HG03196 (cell line): ENCODE results near the gene NCKAP5.

ENCODE experiments used
- ATAC-seq: cut with Tn5 transposase; IDR thresholded peaks from one replicate; pipeline ENCODE4 v1.9.1; 2021; ENCODE audit not compliant: unreplicated experiment

The NCKAP5 gene

DNA sequence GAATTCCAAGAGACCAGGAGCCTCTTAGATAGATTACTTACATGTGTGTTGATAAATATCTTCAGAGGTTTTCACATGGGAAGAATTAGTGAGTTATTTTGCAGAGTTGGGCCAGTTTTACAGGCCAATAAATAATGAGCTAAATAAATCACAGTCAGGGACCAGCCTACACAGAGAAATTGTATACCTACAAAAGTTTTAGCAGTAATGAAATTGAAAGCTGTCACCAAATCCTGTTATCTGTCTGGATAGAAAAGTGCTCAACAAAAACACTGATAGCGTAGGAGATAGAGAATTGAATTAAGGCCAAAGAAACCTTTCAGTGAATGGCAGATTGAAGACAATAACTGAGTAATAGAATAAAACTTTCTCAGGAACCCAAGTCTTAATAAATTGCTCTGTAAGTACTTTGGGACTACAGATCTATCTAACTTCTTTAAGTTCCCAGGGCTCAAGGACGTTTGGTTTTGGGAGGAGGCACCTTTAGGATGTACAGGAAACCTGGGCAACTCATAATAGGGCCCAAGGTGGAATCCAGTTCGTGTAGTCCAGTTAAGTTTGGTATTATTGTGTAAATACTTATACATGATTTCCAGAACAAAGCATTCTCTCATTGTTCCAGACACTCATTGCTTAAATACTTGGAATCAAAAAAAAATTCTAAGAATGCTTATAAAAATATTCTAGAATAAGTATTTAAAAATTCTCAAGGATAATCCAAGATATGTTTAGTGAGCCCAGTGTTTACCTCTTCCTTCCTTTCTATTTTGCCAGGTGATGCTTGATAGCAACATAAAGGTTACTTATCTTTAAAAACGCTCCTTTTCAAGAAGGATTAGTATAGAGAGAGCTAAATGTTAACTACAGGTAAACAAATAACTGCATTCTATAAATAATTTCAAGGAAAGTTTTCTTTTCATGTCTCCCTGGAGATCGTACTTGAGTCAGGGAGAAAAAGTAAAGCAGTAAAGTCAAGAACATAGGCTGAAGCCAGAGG, 134.5 kb downstream of the NCKAP5 start:
- ATAC-seq = no peak

DNA sequence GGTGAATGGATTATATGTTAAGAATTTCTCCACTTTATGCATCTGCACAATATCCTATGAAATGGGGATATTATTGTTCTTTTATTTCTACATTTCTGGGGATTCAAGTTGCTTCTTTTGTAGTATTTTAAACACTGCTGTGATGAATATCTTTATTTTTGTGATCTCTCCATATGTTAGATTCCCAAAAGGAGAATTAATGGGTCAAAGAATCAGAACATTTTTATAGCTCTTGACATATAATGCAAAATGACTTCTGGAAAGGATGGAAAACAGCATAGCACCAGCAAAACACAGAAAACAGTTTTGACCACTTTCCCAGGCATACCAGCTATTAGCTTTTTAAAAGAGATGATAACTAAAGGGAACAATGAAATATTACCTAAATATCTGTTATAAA, 135.5 kb downstream of the NCKAP5 start:
- ATAC-seq = no peak

DNA sequence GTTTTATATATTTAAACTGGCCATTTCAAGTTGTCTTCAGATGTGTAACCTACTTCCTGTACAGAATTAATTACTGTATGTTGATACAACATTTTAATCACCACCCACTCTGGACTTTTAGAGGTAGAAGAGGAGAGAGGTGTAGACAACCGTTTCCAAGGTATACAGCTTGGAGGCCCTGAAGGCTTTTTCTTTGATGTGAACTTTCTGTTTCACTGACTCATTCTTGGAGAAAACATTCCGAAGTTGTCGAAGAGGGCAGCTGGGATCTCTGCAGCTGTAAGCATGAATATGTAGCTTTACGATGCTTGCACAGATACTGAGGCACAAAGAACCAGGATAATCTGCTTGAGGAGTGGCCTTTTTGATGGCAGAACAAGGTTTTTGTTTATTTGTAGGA, 137.0 kb downstream of the NCKAP5 start:
- ATAC-seq = no peak

DNA sequence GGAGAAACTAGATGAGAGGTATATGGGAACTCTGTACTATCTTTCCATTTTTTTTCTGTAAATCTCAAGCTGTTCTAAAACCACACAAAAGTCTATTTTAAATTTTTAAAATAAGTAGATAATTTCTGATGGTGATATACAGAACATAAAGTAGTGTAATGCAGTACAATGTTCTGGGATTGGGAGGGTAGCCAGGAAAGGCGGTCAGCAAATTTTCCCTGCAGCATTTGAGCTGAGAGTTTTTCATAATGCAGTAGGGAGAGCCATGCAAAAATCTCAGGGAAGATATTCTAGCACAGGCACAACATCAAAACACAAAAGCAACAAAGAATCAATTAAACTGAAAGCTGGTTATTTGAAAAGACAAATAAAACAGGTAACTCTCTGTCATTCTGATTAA, 141.5 kb downstream of the NCKAP5 start:
- ATAC-seq = no peak

DNA sequence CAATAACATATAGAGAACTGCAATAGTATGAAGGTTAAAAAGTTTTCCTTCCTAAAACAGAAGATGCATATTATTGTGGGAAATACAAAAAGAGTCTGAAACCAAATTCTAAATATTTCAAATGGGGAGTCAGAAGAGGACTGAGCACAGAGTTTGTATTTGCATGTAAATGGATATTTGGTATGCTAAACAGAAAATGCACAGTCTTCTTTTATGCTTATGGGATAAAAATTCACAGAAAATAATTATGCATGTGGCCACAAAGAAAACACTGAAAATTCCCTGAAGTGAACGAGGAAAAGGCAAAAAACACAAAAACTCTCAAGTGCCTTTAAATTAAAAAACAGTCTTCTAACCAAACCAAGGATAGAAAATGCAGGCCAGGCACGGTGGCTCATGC, 142.7 kb downstream of the NCKAP5 start:
- no peak for ATAC-seq

DNA sequence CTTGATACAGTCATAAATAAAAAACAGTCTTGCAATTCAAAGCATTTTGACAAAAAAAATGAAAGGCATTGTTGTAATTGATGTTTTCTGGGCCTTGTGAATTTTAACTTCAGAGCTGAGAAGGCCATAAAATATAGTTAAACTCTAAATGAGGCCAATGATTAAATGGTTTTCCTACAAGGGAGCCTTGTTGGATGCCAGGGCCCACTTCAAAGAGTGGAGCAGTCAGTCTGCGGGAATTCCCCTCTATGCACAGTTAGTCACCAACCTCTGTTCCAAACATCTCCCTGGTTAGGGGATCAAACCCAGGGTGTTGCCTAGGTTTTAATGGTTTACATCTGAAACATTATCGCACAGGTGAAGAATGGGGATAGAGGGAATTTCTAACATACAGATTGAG, 143.4 kb downstream of the NCKAP5 start:
- ATAC-seq = no peak

DNA sequence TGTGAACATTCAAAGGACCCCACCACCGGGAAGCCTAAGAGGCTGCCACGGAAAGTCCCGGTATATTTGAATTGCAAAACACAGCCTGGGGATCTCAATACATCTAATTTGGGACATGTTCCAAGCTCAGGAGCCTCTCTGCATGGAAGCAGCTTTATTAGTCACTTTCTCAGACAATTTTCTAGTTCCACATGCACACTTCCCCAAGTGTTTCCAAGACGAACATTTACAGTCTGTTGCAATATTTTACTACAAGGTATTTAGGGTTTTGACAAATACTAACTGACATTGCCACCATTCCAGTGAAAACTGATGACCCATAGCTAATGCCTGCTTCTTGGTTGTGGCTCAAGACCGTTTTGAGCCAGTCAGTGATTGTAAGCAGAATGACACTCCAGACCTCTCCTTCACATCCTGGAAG, 145.3 kb downstream of the NCKAP5 start:
- no peak for ATAC-seq

DNA sequence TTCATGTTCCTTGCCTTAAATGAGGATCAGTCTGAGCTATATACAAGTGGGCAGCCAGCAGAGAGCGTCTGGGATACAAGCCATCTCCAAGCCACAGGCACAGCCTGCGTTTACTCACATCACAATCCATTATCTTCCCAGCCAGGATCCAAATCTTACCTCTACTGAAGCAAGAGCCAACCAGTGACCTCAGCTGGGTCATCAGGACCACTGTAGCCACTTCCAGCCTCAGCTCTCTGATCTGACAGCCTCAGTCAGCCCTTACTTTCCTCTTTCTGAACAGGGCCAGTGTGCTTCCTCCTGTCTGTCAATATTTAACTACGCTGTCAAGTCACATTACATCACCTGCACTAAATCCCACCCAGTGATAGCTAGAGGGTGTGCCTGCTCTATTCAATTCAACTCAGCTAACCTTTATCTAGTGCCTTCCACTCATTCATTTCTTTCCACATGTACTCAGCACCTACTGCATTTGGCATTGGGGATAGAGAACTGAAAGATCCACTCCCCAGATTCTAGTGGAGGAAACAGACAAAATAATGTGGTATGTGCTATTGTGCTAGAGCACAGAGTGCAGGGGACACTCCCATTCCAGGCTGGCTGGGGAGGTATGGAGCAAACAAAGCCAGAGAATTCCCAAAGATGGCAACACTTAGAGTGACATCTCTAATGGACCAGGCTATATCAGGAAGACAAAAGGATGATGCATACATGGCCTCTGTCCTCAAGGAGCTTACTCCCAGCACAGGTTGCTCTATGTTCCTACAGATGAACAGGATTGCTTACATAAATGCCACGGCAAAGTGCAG, 146.5 kb downstream of the NCKAP5 start:
- ATAC-seq = peak; percentile 91

DNA sequence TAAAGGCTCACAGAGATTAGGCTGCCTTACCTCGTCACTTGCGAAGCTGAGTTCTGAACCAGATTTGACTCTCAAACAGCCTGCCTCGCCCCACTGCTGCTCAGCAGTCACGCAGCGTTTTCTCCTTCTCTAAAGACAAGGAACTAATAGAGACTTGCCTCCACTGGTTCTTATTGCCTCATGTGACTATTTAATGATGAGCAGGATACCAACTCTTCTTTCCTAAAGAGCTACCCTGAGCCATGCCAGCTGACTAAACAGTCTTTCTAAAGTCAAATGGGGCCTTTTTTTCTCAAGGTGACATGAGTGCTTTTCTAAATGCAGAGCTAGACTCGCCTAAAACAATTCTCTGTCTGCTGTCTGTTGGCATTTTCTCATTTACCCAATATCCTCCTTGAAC, 147.5 kb downstream of the NCKAP5 start:
- no peak for ATAC-seq

DNA sequence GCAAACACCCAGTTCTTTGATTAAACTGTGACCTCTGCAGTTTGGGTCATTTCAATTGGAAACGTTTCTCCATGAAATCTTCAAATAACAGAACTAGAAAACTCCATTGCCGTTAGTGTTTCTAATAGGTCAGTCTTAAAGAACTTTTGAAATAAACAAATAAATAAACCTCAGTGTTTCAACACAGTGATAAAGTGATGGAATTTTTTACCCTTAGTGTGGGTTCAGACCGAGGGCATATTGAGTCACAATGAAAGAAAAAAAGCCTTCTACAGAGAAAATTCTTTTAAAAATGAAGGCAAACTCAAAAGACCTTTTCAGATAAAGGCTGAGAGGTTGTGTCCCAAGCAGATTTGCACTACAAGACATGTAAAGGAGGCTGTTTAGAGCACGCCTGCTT, 149.6 kb downstream of the NCKAP5 start:
- no peak for ATAC-seq

DNA sequence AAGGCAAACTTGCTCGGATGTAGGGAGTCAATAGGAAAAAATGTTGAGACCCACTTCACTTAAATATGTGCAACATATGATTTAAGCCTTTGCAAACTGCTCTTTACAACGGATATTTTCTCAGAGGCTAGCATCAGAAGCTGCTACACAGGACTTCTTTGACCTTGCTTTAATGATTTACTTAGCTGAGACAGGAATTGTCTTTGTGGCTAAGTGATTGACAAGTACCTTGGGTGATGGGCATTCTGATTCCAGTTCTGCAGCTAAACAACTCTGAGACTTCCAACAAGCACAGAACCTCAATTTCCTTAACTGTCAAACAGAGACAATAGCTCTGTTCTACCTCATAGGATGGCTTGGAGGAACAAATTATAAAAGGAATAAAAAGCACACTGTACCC, 150.2 kb downstream of the NCKAP5 start:
- ATAC-seq = peak; percentile 41

DNA sequence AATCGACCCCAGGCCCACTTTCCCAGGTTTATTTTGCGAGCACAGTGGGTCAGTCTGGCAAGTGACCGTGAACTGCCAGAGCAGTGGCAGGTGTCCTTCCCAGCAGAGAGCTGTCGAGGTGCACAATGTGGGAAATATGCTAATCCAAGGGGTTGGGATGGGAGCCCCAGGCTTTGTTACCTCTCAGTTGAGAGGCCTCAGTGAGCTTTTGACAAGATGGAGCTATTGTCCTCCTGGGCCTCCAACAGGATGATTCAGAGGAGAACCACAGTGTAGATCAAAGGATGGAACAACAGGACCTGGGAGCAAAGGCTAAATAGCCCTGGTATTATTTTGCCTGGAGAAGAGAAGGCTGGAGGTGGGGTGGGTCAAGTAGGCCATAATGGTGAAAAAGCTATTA, 150.8 kb downstream of the NCKAP5 start:
- no peak for ATAC-seq

DNA sequence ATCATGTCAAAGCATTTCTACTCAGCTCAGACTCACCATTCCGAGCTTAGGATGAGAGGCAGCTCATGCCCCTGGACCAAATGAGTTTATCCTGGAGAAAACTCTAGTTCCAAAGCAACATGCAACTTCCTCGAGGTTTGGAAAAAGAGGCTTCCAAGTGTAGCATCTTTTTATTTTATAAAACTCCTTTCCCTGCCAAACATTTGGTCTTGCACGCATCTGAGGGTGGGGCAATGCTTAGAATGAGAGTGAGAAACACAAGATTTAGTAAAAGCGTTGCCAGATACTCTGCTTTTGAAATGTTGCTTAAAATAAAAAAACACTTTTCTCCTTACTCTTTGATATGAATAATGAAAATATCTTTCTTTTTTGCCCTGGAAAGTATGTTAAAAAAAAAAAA, 151.5 kb downstream of the NCKAP5 start:
- no peak for ATAC-seq

DNA sequence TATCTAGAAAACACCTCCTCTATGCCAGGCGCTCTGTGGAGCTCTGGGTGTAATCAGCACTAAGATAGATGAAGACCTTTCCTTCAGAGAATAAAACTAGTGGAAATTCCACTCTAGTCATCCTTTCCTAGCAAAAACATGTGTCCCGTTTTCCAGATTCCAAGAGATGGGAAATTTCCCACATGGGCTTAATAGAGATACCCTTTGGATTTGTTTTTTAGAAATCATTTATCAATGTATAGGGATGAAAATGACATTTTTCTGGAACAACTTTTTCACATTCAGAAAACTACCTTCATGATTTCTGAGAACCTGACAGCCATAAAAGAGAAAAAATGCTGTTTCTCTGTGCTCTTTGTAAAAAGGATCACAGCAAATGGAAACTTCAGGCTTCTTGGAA, 152.1 kb downstream of the NCKAP5 start:
- ATAC-seq = no peak

DNA sequence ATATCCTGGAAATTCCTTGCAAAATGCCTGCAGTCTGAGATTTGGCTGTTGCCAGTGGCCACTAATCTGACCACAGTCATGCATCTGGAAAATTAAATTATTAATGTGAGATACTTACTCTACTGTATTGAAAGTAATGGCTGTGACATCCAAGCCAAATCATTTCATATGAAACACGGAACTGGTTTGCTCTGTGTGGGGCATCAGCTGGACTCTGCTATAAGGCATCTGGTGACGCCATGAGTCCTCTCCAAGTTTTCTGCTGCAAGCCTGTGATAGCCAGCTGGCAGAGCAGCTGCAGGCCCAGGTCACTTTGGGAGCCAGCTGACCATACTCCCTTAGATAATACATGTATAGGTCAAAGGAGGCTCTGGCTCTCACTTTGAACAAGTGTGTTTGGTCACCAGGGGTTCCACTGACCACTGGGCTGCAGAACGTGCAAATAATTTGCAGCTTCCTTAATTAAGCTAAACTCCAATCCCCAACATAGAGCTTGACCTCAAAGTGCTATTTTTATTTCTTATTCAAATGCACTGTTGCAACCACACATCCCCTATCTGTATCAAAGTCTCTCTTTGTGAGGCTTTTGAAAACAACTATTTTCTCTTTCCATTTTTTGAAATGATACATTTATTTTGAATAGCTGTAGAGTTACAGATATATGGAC, 152.9 kb downstream of the NCKAP5 start:
- ATAC-seq = no peak

DNA sequence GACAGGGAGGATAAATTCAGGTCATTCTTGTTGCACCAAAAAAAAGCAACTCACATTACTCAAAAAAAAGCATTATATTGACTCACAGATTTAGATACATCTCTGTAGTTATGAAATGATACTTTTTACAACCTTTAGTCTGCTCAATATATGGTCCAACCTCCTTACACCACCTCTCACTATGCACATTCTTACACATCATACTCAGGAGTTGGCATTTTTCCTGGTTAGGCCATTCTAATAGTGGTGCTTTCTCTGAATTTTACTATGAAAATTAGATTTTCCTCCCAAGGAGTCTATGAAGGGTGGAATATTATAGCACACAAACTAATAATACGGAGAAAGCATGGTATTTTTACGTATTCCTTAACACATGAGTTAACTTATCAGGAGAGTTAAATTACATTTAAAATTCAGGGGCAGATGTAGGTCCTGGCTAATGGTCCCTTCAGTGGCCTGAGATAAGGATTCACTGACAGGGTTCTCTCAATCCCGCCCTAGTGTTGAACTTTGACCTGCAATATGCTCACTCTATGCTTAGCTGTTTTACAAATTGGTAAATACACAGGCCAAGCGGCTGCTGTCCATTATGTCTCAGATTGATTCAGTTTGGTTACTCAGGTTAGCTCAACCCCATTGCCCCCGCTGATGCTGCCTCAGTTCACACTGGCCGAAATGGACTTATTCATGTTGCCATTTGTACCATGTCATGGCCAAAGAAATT, 153.6 kb downstream of the NCKAP5 start:
- no peak for ATAC-seq

DNA sequence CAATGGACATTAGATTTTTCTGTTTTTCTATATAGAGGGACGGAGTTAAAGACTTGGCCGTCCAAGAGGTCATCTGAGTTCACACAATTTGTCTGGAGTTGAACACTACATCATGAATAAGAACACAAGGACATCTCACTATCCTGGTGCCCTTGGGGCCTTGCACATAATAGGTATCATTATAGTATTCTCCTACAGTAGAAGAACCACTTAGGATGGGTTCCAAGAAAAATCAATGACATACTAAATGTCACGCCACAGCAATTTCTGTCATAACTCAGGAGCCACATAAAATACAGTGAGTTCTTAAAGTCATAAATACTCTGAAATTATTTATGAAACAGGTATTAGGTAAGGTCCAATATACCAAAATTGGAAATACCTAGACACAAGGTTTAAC, 154.4 kb downstream of the NCKAP5 start:
- ATAC-seq = no peak

DNA sequence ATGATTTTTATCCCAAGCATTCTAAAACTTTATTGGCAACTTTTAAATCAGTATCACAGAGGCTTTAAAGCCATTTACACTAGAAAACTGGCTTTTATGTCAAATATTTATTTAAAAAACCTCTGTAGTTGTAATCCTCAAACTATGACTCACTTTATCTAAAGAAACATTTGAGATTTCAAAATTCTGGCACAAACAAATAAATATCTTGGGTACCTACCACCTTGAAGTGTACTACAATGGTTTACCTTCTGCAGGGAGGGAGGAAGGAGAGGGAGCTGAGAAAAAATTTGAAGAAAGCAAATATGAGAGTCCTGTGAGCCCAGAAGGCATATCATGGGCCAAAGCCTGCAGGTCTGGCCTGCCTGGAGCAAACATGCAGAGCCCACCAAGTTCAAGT, 155.6 kb downstream of the NCKAP5 start:
- no peak for ATAC-seq

DNA sequence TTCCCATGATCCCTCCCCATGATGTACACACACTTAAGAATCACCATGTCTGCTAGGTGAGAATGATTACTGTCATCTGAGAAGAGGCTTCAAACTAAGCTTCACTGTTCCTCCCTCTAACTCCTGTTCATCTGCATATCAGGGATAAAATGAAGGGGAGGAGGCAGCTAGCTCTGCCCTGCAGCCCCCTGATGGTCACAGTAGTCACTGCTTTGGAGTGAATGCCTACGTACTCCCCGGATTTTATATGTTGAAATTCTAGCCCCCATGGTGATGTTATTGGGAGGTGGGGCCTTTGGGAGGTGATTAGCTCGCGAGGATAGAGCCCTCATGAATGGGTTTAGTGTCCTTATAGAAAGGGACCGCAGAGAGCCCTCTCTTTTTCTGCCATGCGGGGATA, 156.4 kb downstream of the NCKAP5 start:
- no peak for ATAC-seq

DNA sequence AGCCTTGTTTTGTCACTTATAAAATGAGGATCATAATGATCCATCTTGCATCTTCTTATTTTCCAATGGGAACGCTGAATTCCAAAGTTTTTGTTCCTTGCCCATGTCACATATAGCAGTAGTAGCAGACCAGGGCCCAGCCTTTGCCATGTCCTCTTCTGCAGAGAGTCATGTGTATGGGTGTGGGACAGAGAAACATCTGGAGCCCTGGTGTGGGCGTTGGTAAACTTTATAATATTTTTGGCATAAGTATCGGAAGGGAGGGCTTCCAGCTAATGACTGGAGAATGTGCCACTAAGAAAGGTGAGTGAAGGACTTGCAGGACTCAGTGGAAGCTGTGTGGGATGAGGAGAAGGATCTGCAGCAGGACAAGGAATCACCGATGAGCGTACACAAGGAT, 157.2 kb downstream of the NCKAP5 start:
- ATAC-seq = no peak
